ENCODE measurements around the gene MANBA.

Gene MANBA

DNA sequence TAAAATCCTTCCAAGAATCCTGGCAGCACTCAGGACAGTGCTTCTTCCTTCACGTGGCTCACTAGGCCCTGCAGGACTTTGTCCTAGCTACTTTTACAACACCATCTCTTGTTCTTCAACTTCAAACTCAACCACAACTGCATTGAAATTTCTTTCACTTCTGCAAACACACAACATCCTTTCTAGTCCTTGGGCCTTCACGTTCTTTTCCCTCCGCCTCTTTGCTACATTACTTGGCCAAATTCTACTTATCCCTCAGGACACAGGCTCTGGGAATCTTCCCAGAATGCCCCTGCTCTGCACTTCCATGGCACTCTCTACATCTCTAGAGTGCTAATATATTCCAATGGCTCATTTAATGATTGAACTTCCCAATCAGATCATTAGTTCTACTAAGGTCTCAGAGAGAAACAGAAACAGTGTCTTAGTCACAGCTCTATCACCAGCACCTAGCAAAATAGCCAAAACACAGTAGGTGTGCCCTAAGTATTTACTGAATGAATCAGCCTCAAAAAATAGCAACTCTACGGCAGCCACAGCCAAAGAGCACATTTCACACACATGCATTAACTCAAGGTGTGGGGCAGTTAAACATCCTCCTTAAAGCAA, 73.3 kb downstream of the MANBA start:
- no peak for TF ChIP-seq ZNF558 (tag by site-specific recombination; IDR thresholded peaks at IDR 0.05)
- no peak overlapping the region for H3K4me3 ChIP-seq (ENCODE audit: low read depth, low read length)
- no peak overlapping the region for H3K27ac ChIP-seq (ENCODE audit: extremely low read depth, low read depth, low read length)
- peaks cover 0 to 15% of the 10 kb centered on the region in 2 experiments; a peak in 2 of 3 replicates for H3K36me3 ChIP-seq (ENCODE audit: control insufficient read depth in 2 of 2, insufficient read depth in 1 of 2, low read length in 2 of 2)
- ChIA-PET CTCF (no interaction called here), POLR2A (no interaction called here)
- no peaks in the 10 kb centered on the region for H3K9me3 ChIP-seq (ENCODE audit: control insufficient read depth, insufficient read depth, low read depth, low read length)
- no peaks in the 10 kb centered on the region for H3K4me1 ChIP-seq (ENCODE audit: control insufficient read depth, insufficient read depth, low read length)

DNA sequence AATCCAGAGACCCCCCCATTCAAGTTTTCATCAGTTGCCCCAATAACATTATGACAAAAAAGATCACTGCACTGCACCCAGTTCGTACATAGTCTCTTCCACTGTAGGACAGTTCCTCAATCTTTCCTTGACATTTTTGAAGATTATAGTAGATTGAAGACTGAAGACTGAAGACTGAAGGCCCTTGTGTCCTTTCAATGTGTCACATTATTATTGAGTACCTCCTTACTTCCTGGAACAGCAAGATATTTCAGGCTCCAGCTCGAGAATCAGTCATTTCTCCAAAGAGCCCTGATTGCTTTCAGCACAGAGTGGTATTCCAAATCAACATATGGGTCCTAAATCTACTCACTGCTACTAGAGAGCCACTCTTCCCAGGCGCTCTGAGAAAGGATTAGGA, 75.0 kb downstream of the MANBA start:
- POLR2A ChIA-PET = no interaction called here
- no peak overlapping the region for H3K27ac ChIP-seq (ENCODE audit: extremely low read depth, low read depth, low read length)
- no peaks in the 10 kb centered on the region for H3K9me3 ChIP-seq (ENCODE audit: control insufficient read depth, insufficient read depth, low read depth, low read length)
- H3K4me3 ChIP-seq (ENCODE audit: low read depth, low read length) = no peak overlapping the region
- TF ChIP-seq, protein P1, sequence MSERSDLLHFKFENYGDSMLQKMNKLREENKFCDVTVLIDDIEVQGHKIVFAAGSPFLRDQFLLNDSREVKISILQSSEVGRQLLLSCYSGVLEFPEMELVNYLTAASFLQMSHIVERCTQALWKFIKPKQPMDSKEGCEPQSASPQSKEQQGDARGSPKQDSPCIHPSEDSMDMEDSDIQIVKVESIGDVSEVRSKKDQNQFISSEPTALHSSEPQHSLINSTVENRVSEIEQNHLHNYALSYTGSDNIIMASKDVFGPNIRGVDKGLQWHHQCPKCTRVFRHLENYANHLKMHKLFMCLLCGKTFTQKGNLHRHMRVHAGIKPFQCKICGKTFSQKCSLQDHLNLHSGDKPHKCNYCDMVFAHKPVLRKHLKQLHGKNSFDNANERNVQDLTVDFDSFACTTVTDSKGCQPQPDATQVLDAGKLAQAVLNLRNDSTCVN (tag by site-specific recombination; optimal IDR thresholded peaks at IDR 0.05) = no peak
- TF ChIP-seq ZNF785 (tag by site-specific recombination; IDR thresholded peaks at IDR 0.05) (no peak), ZNF274 (IDR thresholded peaks at IDR 0.05; ENCODE audit: low read length) (no peak), ZNF274 (tag by site-specific recombination; IDR thresholded peaks at IDR 0.05; ENCODE audit: borderline replicate concordance) (no peak), ZNF426 (tag by site-specific recombination; IDR thresholded peaks at IDR 0.05) (no peak), ZBTB1 (tag by site-specific recombination; IDR thresholded peaks at IDR 0.05) (no peak), ZBTB7A (tag by site-specific recombination; IDR thresholded peaks at IDR 0.05; ENCODE audit: low read depth) (no peak), ZNF211 (tag by site-specific recombination; IDR thresholded peaks at IDR 0.05; ENCODE audit: low read depth) (no peak), ZNF768 (tag by site-specific recombination; IDR thresholded peaks at IDR 0.05) (no peak), ZNF335 (tag by site-specific recombination; conservative IDR thresholded peaks at IDR 0.05) (no peak)
- TF ChIP-seq, protein P2, sequence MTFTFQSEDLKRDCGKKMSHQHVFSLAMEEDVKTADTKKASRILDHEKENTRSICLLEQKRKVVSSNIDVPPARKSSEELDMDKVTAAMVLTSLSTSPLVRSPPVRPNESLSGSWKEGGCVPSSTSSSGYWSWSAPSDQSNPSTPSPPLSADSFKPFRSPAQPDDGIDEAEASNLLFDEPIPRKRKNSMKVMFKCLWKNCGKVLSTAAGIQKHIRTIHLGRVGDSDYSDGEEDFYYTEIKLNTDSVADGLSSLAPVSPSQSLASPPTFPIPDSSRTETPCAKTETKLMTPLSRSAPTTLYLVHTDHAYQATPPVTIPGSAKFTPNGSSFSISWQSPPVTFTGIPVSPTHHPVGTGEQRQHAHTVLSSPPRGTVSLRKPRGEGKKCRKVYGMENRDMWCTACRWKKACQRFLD (tag by site-specific recombination; IDR thresholded peaks at IDR 0.05) = no peak
- CTCF ChIA-PET = no interaction called here
- H3K36me3 ChIP-seq (ENCODE audit: control insufficient read depth in 2 of 2, insufficient read depth in 1 of 2, low read length in 2 of 2) = peaks cover 0 to 20% of the 10 kb centered on the region in 2 experiments; a peak in 2 of 3 replicates
- H3K4me1 ChIP-seq (ENCODE audit: control insufficient read depth, insufficient read depth, low read length) = no peaks in the 10 kb centered on the region

DNA sequence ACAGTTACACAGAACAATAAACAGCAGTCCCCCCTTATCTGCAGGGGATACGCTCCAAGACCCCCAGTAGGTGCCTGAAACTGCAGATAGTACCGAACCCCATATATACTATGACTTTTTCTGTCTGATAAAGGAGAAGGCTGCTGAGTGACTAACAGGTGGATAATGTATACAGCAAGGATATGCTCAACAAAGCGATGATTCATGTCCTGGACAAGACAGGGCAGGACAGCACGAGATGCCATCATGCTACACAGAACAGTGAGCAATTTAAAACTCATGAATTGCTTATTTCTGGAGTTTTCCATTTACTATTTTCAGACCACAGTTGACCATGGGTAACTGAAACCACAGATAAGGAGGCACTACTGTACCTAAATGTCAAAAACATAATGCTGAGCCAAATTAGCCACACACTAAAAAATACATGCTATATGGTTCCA, 76.1 kb downstream of the MANBA start:
- Histone ChIP-seq H3K36me3 (ENCODE audit: control insufficient read depth in 2 of 2, insufficient read depth in 1 of 2, low read length in 2 of 2) (peaks cover 0 to 14% of the 10 kb centered on the region in 2 experiments; a peak in 1 of 3 replicates), H3K9me3 (ENCODE audit: control insufficient read depth, insufficient read depth, low read depth, low read length) (no peaks in the 10 kb centered on the region), H3K27ac (ENCODE audit: extremely low read depth, low read depth, low read length) (no peak overlapping the region), H3K4me3 (ENCODE audit: low read depth, low read length) (no peak overlapping the region), H3K4me1 (ENCODE audit: control insufficient read depth, insufficient read depth, low read length) (no peaks in the 10 kb centered on the region)
- ChIA-PET CTCF (interaction anchor here (0.6 to 0.8 kb wide), 2 partner anchors 12 to 133 kb away, joined by 3 read pairs; no protein-coding TSS in a partner anchor), POLR2A (no interaction called here)
- TF ChIP-seq SCRT2 (tag by site-specific recombination; IDR thresholded peaks at IDR 0.05) (0 out of 2 replicates have a peak, but pooled peaks have one; percentile 33), ZNF155 (tag by site-specific recombination; IDR thresholded peaks at IDR 0.05) (no peak)

- Histone ChIP-seq H3K27ac (ENCODE audit: extremely low read depth, low read depth, low read length) (no peak overlapping the region), H3K4me1 (ENCODE audit: control insufficient read depth, insufficient read depth, low read length) (no peaks in the 10 kb centered on the region), H3K36me3 (ENCODE audit: control insufficient read depth in 2 of 2, insufficient read depth in 1 of 2, low read length in 2 of 2) (peaks cover 0 to 13% of the 10 kb centered on the region in 2 experiments; a peak in 1 of 3 replicates), H3K4me3 (ENCODE audit: low read depth, low read length) (no peak overlapping the region), H3K9me3 (ENCODE audit: control insufficient read depth, insufficient read depth, low read depth, low read length) (no peaks in the 10 kb centered on the region)
- ChIA-PET POLR2A (no interaction called here), CTCF (interaction anchor here (0.6 kb wide), 1 partner anchor 133 kb away, joined by 3 read pairs; no protein-coding TSS in a partner anchor)
- no peak for TF ChIP-seq ZSCAN5A (tag by site-specific recombination; IDR thresholded peaks at IDR 0.05)
- TF ChIP-seq ZSCAN4 (tag by site-specific recombination; IDR thresholded peaks at IDR 0.05) = no peak
- TF ChIP-seq, protein P3, sequence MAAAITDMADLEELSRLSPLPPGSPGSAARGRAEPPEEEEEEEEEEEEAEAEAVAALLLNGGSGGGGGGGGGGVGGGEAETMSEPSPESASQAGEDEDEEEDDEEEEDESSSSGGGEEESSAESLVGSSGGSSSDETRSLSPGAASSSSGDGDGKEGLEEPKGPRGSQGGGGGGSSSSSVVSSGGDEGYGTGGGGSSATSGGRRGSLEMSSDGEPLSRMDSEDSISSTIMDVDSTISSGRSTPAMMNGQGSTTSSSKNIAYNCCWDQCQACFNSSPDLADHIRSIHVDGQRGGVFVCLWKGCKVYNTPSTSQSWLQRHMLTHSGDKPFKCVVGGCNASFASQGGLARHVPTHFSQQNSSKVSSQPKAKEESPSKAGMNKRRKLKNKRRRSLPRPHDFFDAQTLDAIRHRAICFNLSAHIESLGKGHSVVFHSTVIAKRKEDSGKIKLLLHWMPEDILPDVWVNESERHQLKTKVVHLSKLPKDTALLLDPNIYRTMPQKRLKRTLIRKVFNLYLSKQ (tag by site-specific recombination; IDR thresholded peaks at IDR 0.05; ENCODE audit: borderline replicate concordance) = no peak
- TF ChIP-seq, protein P4, sequence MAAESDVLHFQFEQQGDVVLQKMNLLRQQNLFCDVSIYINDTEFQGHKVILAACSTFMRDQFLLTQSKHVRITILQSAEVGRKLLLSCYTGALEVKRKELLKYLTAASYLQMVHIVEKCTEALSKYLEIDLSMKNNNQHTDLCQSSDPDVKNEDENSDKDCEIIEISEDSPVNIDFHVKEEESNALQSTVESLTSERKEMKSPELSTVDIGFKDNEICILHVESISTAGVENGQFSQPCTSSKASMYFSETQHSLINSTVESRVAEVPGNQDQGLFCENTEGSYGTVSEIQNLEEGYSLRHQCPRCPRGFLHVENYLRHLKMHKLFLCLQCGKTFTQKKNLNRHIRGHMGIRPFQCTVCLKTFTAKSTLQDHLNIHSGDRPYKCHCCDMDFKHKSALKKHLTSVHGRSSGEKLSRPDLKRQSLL (tag by site-specific recombination; IDR thresholded peaks at IDR 0.05) = no peak
- TF ChIP-seq ZNF350 (tag by site-specific recombination; IDR thresholded peaks at IDR 0.05) = no peak
Measured at GRCh38 chr4:102683881-102684609, 76.7 kb downstream of the MANBA start.
